22Rv1 (cell line): ENCODE data around the gene NR1H2.
"Not testable (repeated sequence)": the region's sequence is repeated elsewhere in the genome, so short reads cannot be mapped to it uniquely, and the experiment has no call there.

ENCODE experiments used
- H3K27ac ChIP-seq: fragments of 450-650 bp; 2 replicates; pipeline ENCODE4 v1.5.1; 2017
- CTCF ChIP-seq: fragments of 450-650 bp; IDR thresholded peaks from 2 replicates; pipeline ENCODE4 v1.5.1; 2017; ENCODE audit warnings: mild to moderate bottlenecking
- ZFX ChIP-seq: fragments of 450-650 bp; IDR thresholded peaks from 2 replicates; pipeline ENCODE4 v1.6.1; 2017; ENCODE audit warnings: antibody characterized with exemption, borderline replicate concordance

NR1H2 gene

GRCh38 chr19:50334741-50335421, 41.4 kb upstream of the NR1H2 start:
- TF ChIP-seq CTCF, result no peak
- TF ChIP-seq ZFX, result no peak
- H3K27ac ChIP-seq, result no peak overlapping the region

- H3K27ac ChIP-seq, result not testable (repeated sequence)
These were observed 39.2 kb upstream of the NR1H2 start for GRCh38 chr19:50337031-50337430.

- H3K27ac ChIP-seq, result no peak overlapping the region
- TF ChIP-seq CTCF, result no peak
- no peak for TF ChIP-seq ZFX
These were observed 35.9 kb upstream of the NR1H2 start for GRCh38 chr19:50340331-50340730.

GRCh38 chr19:50341091-50341564, 35.1 kb upstream of the NR1H2 start:
- TF ChIP-seq CTCF (no peak), ZFX (no peak)
- H3K27ac ChIP-seq, result no peak overlapping the region

GRCh38 chr19:50344661-50345318, 31.5 kb upstream of the NR1H2 start:
- TF ChIP-seq CTCF, result no peak
- no peak for TF ChIP-seq ZFX
- no peak overlapping the region for H3K27ac ChIP-seq

- H3K27ac ChIP-seq, result not testable (repeated sequence)
These were observed 29.1 kb upstream of the NR1H2 start for GRCh38 chr19:50347089-50347581.

GRCh38 chr19:50349277-50350057, 26.8 kb upstream of the NR1H2 start:
- no peak for TF ChIP-seq CTCF
- TF ChIP-seq ZFX, result no peak
- no peak overlapping the region for H3K27ac ChIP-seq

GRCh38 chr19:50352242-50352641, 24.0 kb upstream of the NR1H2 start:
- no peak overlapping the region for H3K27ac ChIP-seq
- TF ChIP-seq CTCF (no peak), ZFX (no peak)

- not testable (repeated sequence) for H3K27ac ChIP-seq
These were observed 22.8 kb upstream of the NR1H2 start for GRCh38 chr19:50353487-50353880.
